Endothelial cell of umbilical vein (primary cell): ENCODE measurements around the gene MACROD2. TPM values are rescaled to one million over a fixed set of nuclear protein-coding genes. Genes with fewer than 3 reads are reported as not detected.

ENCODE experiments used
- BruUV-seq: library from RNA; stranded (reverse); fragments of 400-500 nt; replicated peaks from 2 replicates; lab custom pipeline; 2021; lab: Mats Ljungman, UMichigan
- CTCF ChIA-PET: fragments of 300-600, 350-600 bp; sonication (Branson Sonifier 250); formaldehyde crosslinking; loops from one replicate; lab custom pipeline; 2021; ENCODE audit warnings: antibody characterized with exemption, inconsistent platforms; lab: Charles Lee
- POLR2A ChIA-PET: fragments of 300-600, 350-600 bp; sonication (Branson Sonifier 250); formaldehyde crosslinking; loops from one replicate; lab custom pipeline; 2021; ENCODE audit warnings: antibody characterized with exemption, inconsistent platforms; lab: Charles Lee
- DNase-seq: peaks from one replicate; pipeline ENCODE4 v3.0.0-alpha.2; 2011; ENCODE audit warnings: low read depth, low spot score
- FAIRE-seq: peaks from 2 replicates; lab custom pipeline; 2011; peaks lifted over from hg19 to GRCh38; lab: Jason Lieb, UNC
- H2AFZ ChIP-seq: 2 replicates; pipeline ENCODE4 v1.6.0; 2012; ENCODE audit warnings: low read depth, low read length, control low read depth, inconsistent platforms
- H3K27ac ChIP-seq: 2 replicates; pipeline ENCODE4 v1.5.1; 2011; ENCODE audit warnings: low read depth, mild to moderate bottlenecking, control low read depth, low read length, moderate library complexity; ENCODE audit not compliant: insufficient read depth
- H3K27me3 ChIP-seq, 2 experiments: 2 replicates each; pipeline versions ENCODE4 v1.6.0 to v1.6.1; 2011; ENCODE audit warnings: low read length in 2 of 2, mixed read lengths in 1 of 2; ENCODE audit not compliant: control insufficient read depth in 2 of 2, insufficient read depth in 2 of 2
- H3K36me3 ChIP-seq, 2 experiments: 2 replicates in 1 of 2; 3 replicates in 1 of 2; pipeline ENCODE4 v1.5.1; 2011; ENCODE audit warnings: low read length in 2 of 2, mild to moderate bottlenecking in 1 of 2, moderate library complexity in 1 of 2; ENCODE audit not compliant: control insufficient read depth in 2 of 2, insufficient read depth in 2 of 2; ENCODE audit errors: extremely low read depth in 1 of 2
- H3K4me1 ChIP-seq: 3 replicates; pipeline ENCODE4 v1.5.1; 2011; ENCODE audit warnings: mild to moderate bottlenecking, low read length; ENCODE audit not compliant: control insufficient read depth, insufficient read depth; ENCODE audit errors: extremely low read depth
- H3K4me2 ChIP-seq: 2 replicates; pipeline ENCODE4 v1.6.1; 2011; ENCODE audit warnings: low read length, control low read depth, mixed read lengths; ENCODE audit not compliant: insufficient read depth
- H3K4me3 ChIP-seq, 3 experiments: fragments of 200-600 bp in 1 of 3; sonication (generic), shearing (Covaris generic) in 1 of 3; replicated peaks in 1 of 3; 2 replicates each; pipeline ENCODE4 v1.5.1; 2011 to 2016; ENCODE audit warnings: control low read depth in 3 of 3, low read length in 3 of 3, mild to moderate bottlenecking in 2 of 3, inconsistent platforms in 1 of 3, low read depth in 1 of 3, moderate library complexity in 1 of 3; ENCODE audit not compliant: insufficient read depth in 1 of 3
- H3K79me2 ChIP-seq: 2 replicates; pipeline ENCODE4 v1.6.0; 2012; ENCODE audit warnings: low read length, inconsistent platforms; ENCODE audit not compliant: control insufficient read depth, insufficient read depth
- H3K9ac ChIP-seq: replicated peaks from 2 replicates; pipeline ENCODE3; 2011; ENCODE audit warnings: low read length, control low read depth; ENCODE audit not compliant: insufficient read depth; ENCODE audit errors: extremely low read depth
- H3K9me1 ChIP-seq: replicated peaks from 3 replicates; pipeline ENCODE4 v1.6.0; 2011; ENCODE audit warnings: mild to moderate bottlenecking, low read length; ENCODE audit not compliant: control insufficient read depth, insufficient read depth; ENCODE audit errors: extremely low read depth
- H3K9me3 ChIP-seq: replicated peaks from 2 replicates; pipeline ENCODE4 v1.5.1; 2012; ENCODE audit warnings: low read length, inconsistent platforms; ENCODE audit not compliant: control insufficient read depth, insufficient read depth
- H4K20me1 ChIP-seq: replicated peaks from 2 replicates; pipeline ENCODE3; 2011; ENCODE audit warnings: mild to moderate bottlenecking, low read length; ENCODE audit not compliant: control insufficient read depth, insufficient read depth; ENCODE audit errors: extremely low read depth
- CTCF ChIP-seq, 2 donors: IDR thresholded peaks; 1 replicate in 1 of 2; 2 replicates in 1 of 2; pipeline ENCODE4 v1.5.1; 2011; ENCODE audit warnings: low read length in 2 of 2, mild to moderate bottlenecking in 2 of 2, moderate library complexity in 2 of 2, control low read depth in 1 of 2, inconsistent platforms in 1 of 2, low read depth in 1 of 2; ENCODE audit not compliant: insufficient read depth in 1 of 2; ENCODE audit errors: extremely low read depth in 1 of 2
- EZH2 ChIP-seq: IDR thresholded peaks from 2 replicates; pipeline ENCODE4 v1.6.1; 2012; ENCODE audit warnings: borderline replicate concordance, low read depth, mild to moderate bottlenecking, moderate library complexity, low read length, inconsistent platforms; ENCODE audit not compliant: severe bottlenecking
- FOS ChIP-seq: IDR thresholded peaks from 2 replicates; pipeline ENCODE4 v1.6.1; 2011; ENCODE audit warnings: mild to moderate bottlenecking, low read length, moderate library complexity, borderline replicate concordance; ENCODE audit not compliant: insufficient read depth
- GATA2 ChIP-seq: IDR thresholded peaks from 2 replicates; pipeline ENCODE4 v1.7.0; 2011; ENCODE audit warnings: low read depth, mild to moderate bottlenecking, moderate library complexity, mixed read lengths, low read length; ENCODE audit not compliant: insufficient read length, insufficient read depth
- JUN ChIP-seq: IDR thresholded peaks from 2 replicates; pipeline ENCODE4 v1.6.1; 2011; ENCODE audit warnings: borderline replicate concordance, low read depth; ENCODE audit not compliant: insufficient read length, insufficient read depth
- MAX ChIP-seq: IDR thresholded peaks from 2 replicates; pipeline ENCODE4 v1.6.1; 2011; ENCODE audit not compliant: insufficient read depth, insufficient read length
- MYC ChIP-seq: IDR thresholded peaks from one replicate; pipeline ENCODE4 v1.6.1; 2011; ENCODE audit warnings: mild to moderate bottlenecking, low read depth, low read length
- POLR2A ChIP-seq: IDR thresholded peaks from 2 replicates; pipeline ENCODE4 v1.6.1; 2012; ENCODE audit warnings: low read depth, mild to moderate bottlenecking, control low read depth, low read length
- POLR2AphosphoS5 ChIP-seq: IDR thresholded peaks from 2 replicates; pipeline ENCODE4 v1.6.1; 2012; ENCODE audit warnings: low read depth, mild to moderate bottlenecking, control low read depth, low read length, moderate library complexity; ENCODE audit not compliant: insufficient read depth
- dilution Hi-C: fragments of 300-500 bp; cut with MboI; formaldehyde crosslinking; loops from one replicate; pipeline ENCODE4 v1.15.0; 2019; ENCODE audit warnings: low sequenced_read_pairs; ENCODE audit not compliant: extremely low pct_ligation_motif_present
- intact Hi-C: fragments of 100-400 bp; cut with micrococcal nuclease; formaldehyde crosslinking; loops from one replicate; pipeline ENCODE4 v1.10.0; 2022
- polyA plus RNA-seq, 4 experiments: library from polyadenylated mRNA; depleted of rRNA in 3 of 4; stranded (reverse) in 3 of 4; unstranded in 1 of 4; fragments of >200 nt; gene quantifications; 2 replicates each; pipeline versions ENCODE4 v1.2.1 to v1.2.3, GENCODE V29; 2011 to 2012; ENCODE audit warnings: missing spikeins in 1 of 4
- total RNA-seq: library from RNA; stranded (reverse); gene quantifications from 2 replicates; pipeline ENCODE4 v1.2.3, GENCODE V29; 2021

The MACROD2 gene
- total and polyA plus RNA-seq, 2 donors (not counting 3 experiments of a cell fraction or from before 2014, with no cell fraction given), result 0.11 to 0.73 TPM

GRCh38 chr20:15991279-15991678 is 1996.0 kb downstream of the MACROD2 start:
- Histone ChIP-seq H3K4me3 (no peak overlapping the region), H3K9ac (no peak overlapping the region), H3K9me1 (no peaks in the 10 kb centered on the region), H3K79me2 (no peaks in the 10 kb centered on the region), H3K36me3 (no peaks in the 10 kb centered on the region), H3K27ac (no peak overlapping the region), H3K4me1 (no peaks in the 10 kb centered on the region), H3K27me3 (no peaks in the 10 kb centered on the region), H3K9me3 (no peaks in the 10 kb centered on the region), H4K20me1 (no peaks in the 10 kb centered on the region), H2AFZ (no peak overlapping the region), H3K4me2 (no peak overlapping the region)
- no peak for TF ChIP-seq POLR2AphosphoS5
- TF ChIP-seq JUN, result no peak
- no peak for TF ChIP-seq EZH2
- TF ChIP-seq FOS, result no peak
- TF ChIP-seq MYC, result no peak
- no peak for TF ChIP-seq POLR2A
- no peak for TF ChIP-seq GATA2
- no peak for TF ChIP-seq MAX
- TF ChIP-seq CTCF (IDR thresholded peaks at IDR 0.05; ENCODE audit: extremely low read depth in 1 of 2, insufficient read depth in 1 of 2, low read depth in 1 of 2, low read length in 2 of 2), result no peak
- CTCF ChIA-PET, result no interaction called here
- intact Hi-C loops, result no loop called here
- dilution Hi-C loops, result no loop called here
- BruUV-seq, result no TSS peak
- DNase-seq (no peak), FAIRE-seq (no peak)
- POLR2A ChIA-PET, result no interaction called here
